Right lobe of liver (tissue), 4 donors: Measurements from ENCODE around the gene GPRC5A.

ENCODE experiments used
- POLR2A ChIP-seq: fragments of 450-650 bp; IDR thresholded peaks from one replicate; pipeline ENCODE4 v1.6.1; 2017; ENCODE audit warnings: antibody characterized with exemption, mild to moderate bottlenecking
- TF ChIP-seq, protein P1 (sequence below), 4 donors: fragments of 200-600 bp in 3 of 4; fragments of 450-650 bp in 1 of 4; IDR thresholded peaks; one replicate each; pipeline versions ENCODE4 v1.5.1 to v1.8.0; 2016 to 2022; ENCODE audit warnings: antibody characterized with exemption in 4 of 4, mild to moderate bottlenecking in 2 of 4
- donor health status: DM: no; HTN: no; CAD: no.
- donor health status: DM: no; HTN: no; CAD: no.
- donor health status: DM: no; HTN: yes; CAD: no.

GRCh38 chr12:12915656-12916055 is 24.3 kb downstream of the GPRC5A start:
- TF ChIP-seq POLR2A = no peak
- TF ChIP-seq, protein P1, sequence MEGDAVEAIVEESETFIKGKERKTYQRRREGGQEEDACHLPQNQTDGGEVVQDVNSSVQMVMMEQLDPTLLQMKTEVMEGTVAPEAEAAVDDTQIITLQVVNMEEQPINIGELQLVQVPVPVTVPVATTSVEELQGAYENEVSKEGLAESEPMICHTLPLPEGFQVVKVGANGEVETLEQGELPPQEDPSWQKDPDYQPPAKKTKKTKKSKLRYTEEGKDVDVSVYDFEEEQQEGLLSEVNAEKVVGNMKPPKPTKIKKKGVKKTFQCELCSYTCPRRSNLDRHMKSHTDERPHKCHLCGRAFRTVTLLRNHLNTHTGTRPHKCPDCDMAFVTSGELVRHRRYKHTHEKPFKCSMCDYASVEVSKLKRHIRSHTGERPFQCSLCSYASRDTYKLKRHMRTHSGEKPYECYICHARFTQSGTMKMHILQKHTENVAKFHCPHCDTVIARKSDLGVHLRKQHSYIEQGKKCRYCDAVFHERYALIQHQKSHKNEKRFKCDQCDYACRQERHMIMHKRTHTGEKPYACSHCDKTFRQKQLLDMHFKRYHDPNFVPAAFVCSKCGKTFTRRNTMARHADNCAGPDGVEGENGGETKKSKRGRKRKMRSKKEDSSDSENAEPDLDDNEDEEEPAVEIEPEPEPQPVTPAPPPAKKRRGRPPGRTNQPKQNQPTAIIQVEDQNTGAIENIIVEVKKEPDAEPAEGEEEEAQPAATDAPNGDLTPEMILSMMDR (IDR thresholded peaks at IDR 0.05) = no peak
